Loucy (cell line): Measurements from ENCODE around the gene DOCK8.

Experiments used
- EZH2phosphoT487 ChIP-seq: fragments of 200-600 bp; IDR thresholded peaks from 2 replicates; pipeline ENCODE4 v1.6.1; 2018; ENCODE audit warnings: antibody characterized with exemption, mild to moderate bottlenecking, moderate library complexity, borderline replicate concordance
- TF ChIP-seq, protein P1 (sequence below): fragments of 200-600 bp; sonication (generic); conservative IDR thresholded peaks from 2 replicates; pipeline ENCODE4 v1.5.1; 2014; ENCODE audit warnings: mild to moderate bottlenecking, antibody characterized with exemption, low read length

DNA sequence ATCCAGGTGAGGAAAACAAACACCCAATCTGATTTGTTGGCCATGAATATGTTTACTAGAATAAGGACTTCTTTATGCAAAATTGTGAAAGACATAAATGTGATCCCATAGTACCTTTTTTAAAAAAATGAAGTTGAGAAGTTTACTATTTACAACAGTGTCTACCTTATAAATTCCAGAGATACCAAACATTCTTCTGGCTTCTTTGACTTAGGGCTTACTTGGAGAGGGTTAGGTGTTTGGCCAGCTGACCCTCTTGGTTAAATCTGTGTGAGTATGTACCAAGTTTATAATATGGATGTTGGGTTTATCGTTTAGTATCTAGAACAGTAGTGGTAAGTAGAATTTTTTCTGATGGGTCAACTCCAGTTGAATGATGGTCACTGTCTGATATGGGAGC is 212.3 kb downstream of the DOCK8 start:
- TF ChIP-seq, protein P1, sequence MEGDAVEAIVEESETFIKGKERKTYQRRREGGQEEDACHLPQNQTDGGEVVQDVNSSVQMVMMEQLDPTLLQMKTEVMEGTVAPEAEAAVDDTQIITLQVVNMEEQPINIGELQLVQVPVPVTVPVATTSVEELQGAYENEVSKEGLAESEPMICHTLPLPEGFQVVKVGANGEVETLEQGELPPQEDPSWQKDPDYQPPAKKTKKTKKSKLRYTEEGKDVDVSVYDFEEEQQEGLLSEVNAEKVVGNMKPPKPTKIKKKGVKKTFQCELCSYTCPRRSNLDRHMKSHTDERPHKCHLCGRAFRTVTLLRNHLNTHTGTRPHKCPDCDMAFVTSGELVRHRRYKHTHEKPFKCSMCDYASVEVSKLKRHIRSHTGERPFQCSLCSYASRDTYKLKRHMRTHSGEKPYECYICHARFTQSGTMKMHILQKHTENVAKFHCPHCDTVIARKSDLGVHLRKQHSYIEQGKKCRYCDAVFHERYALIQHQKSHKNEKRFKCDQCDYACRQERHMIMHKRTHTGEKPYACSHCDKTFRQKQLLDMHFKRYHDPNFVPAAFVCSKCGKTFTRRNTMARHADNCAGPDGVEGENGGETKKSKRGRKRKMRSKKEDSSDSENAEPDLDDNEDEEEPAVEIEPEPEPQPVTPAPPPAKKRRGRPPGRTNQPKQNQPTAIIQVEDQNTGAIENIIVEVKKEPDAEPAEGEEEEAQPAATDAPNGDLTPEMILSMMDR: no peak
- TF ChIP-seq EZH2phosphoT487: no peak
